OCI-LY7 (cell line): ENCODE measurements around the gene PPM1B. TPM values are rescaled to one million over a fixed set of nuclear protein-coding genes. Genes with fewer than 3 reads are reported as not detected.

Experiments used
- BruUV-seq: library from RNA; stranded (reverse); fragments of 400-500 nt; replicated peaks from 2 replicates; lab custom pipeline; 2021; lab: Mats Ljungman, UMichigan
- CTCF ChIA-PET: fragments of 300-600 bp; sonication (Branson Sonifier 250); formaldehyde crosslinking; loops from one replicate; lab custom pipeline; 2022; ENCODE audit warnings: antibody characterized with exemption; ENCODE audit not compliant: unreplicated experiment; lab: Charles Lee
- POLR2A ChIA-PET: fragments of 300-600 bp; sonication (Branson Sonifier 250); formaldehyde crosslinking; loops from one replicate; lab custom pipeline; 2022; ENCODE audit warnings: antibody characterized with exemption; lab: Charles Lee
- DNase-seq: peaks from one replicate; pipeline ENCODE4 v3.0.0-alpha.2; 2015; ENCODE audit warnings: low spot score
- H2AFZ ChIP-seq: fragments of 200-600 bp; sonication (generic), shearing (Covaris generic); 2 replicates; pipeline ENCODE4 v1.6.1; 2014; ENCODE audit warnings: mild to moderate bottlenecking, antibody characterized with exemption, low read length, moderate library complexity
- H3K27ac ChIP-seq: fragments of 200-600 bp; sonication (generic); 2 replicates; pipeline ENCODE4 v1.5.1; 2014; ENCODE audit warnings: mixed run types, low read depth, mild to moderate bottlenecking, moderate library complexity, low read length, inconsistent platforms; ENCODE audit not compliant: poor library complexity, severe bottlenecking
- H3K36me3 ChIP-seq: fragments of 200-600 bp; sonication (generic); 2 replicates; pipeline ENCODE4 v1.6.1; 2014; ENCODE audit warnings: mild to moderate bottlenecking, antibody characterized with exemption, low read length, moderate library complexity, mixed read lengths; ENCODE audit not compliant: insufficient read depth
- H3K4me1 ChIP-seq: fragments of 200-600 bp; sonication (generic); 2 replicates; pipeline ENCODE4 v1.5.1; 2014; ENCODE audit warnings: mild to moderate bottlenecking, low read length; ENCODE audit not compliant: insufficient read depth, poor library complexity, severe bottlenecking
- H3K4me2 ChIP-seq: fragments of 200-600 bp; sonication (generic); 2 replicates; pipeline ENCODE4 v1.6.1; 2014; ENCODE audit warnings: mild to moderate bottlenecking, low read length
- H3K4me3 ChIP-seq: fragments of 200-600 bp; sonication (generic); 2 replicates; pipeline ENCODE4 v1.5.1; 2014; ENCODE audit warnings: mild to moderate bottlenecking, low read depth, low read length; ENCODE audit not compliant: poor library complexity, severe bottlenecking
- H3K79me2 ChIP-seq: fragments of 200-600 bp; sonication (generic); 2 replicates; pipeline ENCODE4 v1.6.1; 2016; ENCODE audit warnings: low read depth, mild to moderate bottlenecking, low read length, moderate library complexity, mixed read lengths; ENCODE audit not compliant: insufficient read depth
- H3K9me2 ChIP-seq: fragments of 200-600 bp; sonication (generic); 2 replicates; pipeline ENCODE4 v1.6.1; 2016; ENCODE audit warnings: mild to moderate bottlenecking, low read length, mixed read lengths; ENCODE audit not compliant: insufficient read depth
- H3K9me3 ChIP-seq: fragments of 200-600 bp; sonication (generic); 2 replicates; pipeline ENCODE4 v1.6.1; 2014; ENCODE audit warnings: mild to moderate bottlenecking, mixed run types, low read length, mixed read lengths
- H4K20me1 ChIP-seq: fragments of 200-600 bp; sonication (generic); 2 replicates; pipeline ENCODE4 v1.6.1; 2014; ENCODE audit warnings: mild to moderate bottlenecking, antibody characterized with exemption, low read length, moderate library complexity, mixed read lengths; ENCODE audit not compliant: insufficient read depth
- CTCF ChIP-seq: fragments of 200-600 bp; sonication (generic); conservative IDR thresholded peaks from 2 replicates; pipeline ENCODE4 v1.5.1; 2014; ENCODE audit warnings: mild to moderate bottlenecking, antibody characterized with exemption, low read length, moderate library complexity, mixed read lengths
- EZH2phosphoT487 ChIP-seq: fragments of 200-600 bp; sonication (generic); IDR thresholded peaks from 2 replicates; pipeline ENCODE4 v1.6.1; 2018; ENCODE audit warnings: low read depth, borderline replicate concordance, mild to moderate bottlenecking, mixed run types, antibody characterized with exemption, low read length, moderate library complexity, mixed read lengths
- intact Hi-C: fragments of 100-400 bp; cut with micrococcal nuclease; formaldehyde crosslinking; loops from one replicate; pipeline ENCODE4 v1.10.0; 2022; ENCODE audit not compliant: unreplicated experiment
- total RNA-seq, 2 experiments: library from RNA; depleted of rRNA in 1 of 2; stranded (reverse); fragments of >200 nt in 1 of 2; shearing (Covaris generic) in 1 of 2; gene quantifications; 2 replicates each; pipeline ENCODE4 v1.2.3, GENCODE V29; 2014 to 2022

Gene PPM1B
- total RNA-seq, 2 experiments from 2014 or later, result 24.8 to 49.8 TPM

- no peaks in the 10 kb centered on the region for H3K9me3 ChIP-seq
- H3K79me2 ChIP-seq, result no peaks in the 10 kb centered on the region
- H3K9me2 ChIP-seq, result no peaks in the 10 kb centered on the region
- CTCF ChIA-PET, result no interaction called here
- POLR2A ChIA-PET, result interaction anchor here (0.6 to 0.7 kb wide), 3 partner anchors 63 to 485 kb away, joined by 3 read pairs; no protein-coding TSS in a partner anchor
- no peaks in the 10 kb centered on the region for H3K36me3 ChIP-seq
- H2AFZ ChIP-seq, result no peak overlapping the region
- TF ChIP-seq EZH2phosphoT487, result no peak
- no peak for TF ChIP-seq CTCF
- H3K4me3 ChIP-seq, result no peak overlapping the region
- DNase-seq, result no peak
- H3K4me2 ChIP-seq, result no peak overlapping the region
- BruUV-seq, result no TSS peak
- no peak overlapping the region for H3K27ac ChIP-seq
- no peaks in the 10 kb centered on the region for H4K20me1 ChIP-seq
- intact Hi-C loops, result no loop called here
- H3K4me1 ChIP-seq, result no peaks in the 10 kb centered on the region
Measured at GRCh38 chr2:44155666-44156446, 12.8 kb upstream of the PPM1B start.

GRCh38 chr2:44163777-44164176, 4.9 kb upstream of the PPM1B start:
- DNase-seq, result no peak

More at GRCh38 chr2:44163777-44164176, 4.9 kb upstream of the PPM1B start:
- ChIA-PET POLR2A (no interaction called here), CTCF (no interaction called here)
- intact Hi-C loops, result no loop called here
- no peak overlapping the region for H3K4me2 ChIP-seq
- no peaks in the 10 kb centered on the region for H3K9me2 ChIP-seq
- no peaks in the 10 kb centered on the region for H4K20me1 ChIP-seq
- H3K9me3 ChIP-seq, result peaks cover 12% of the 10 kb centered on the region; the same call in 1 of the 2 replicates
- no peak overlapping the region for H3K4me3 ChIP-seq
- TF ChIP-seq EZH2phosphoT487 (no peak), CTCF (no peak)
- no TSS peak for BruUV-seq
- no peaks in the 10 kb centered on the region for H3K79me2 ChIP-seq
- no peaks in the 10 kb centered on the region for H3K36me3 ChIP-seq
- peaks cover 7% of the 10 kb centered on the region for H3K4me1 ChIP-seq
- H3K27ac ChIP-seq, result no peak overlapping the region
- H2AFZ ChIP-seq, result no peak overlapping the region
